HUDEP-2 (cell line): Measurements from ENCODE around the gene EIF1AX.
"Not testable (repeated sequence)": the region's sequence is repeated elsewhere in the genome, so short reads cannot be mapped to it uniquely, and the experiment has no call there.

Source experiments
- DNase-seq, 76 experiments: peaks; one replicate each; lab custom pipeline; 2025; ENCODE audit not compliant: unreplicated experiment in 76 of 76; lab: John Stamatoyannopoulos, UW

Gene EIF1AX, protein sequence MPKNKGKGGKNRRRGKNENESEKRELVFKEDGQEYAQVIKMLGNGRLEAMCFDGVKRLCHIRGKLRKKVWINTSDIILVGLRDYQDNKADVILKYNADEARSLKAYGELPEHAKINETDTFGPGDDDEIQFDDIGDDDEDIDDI

DNA sequence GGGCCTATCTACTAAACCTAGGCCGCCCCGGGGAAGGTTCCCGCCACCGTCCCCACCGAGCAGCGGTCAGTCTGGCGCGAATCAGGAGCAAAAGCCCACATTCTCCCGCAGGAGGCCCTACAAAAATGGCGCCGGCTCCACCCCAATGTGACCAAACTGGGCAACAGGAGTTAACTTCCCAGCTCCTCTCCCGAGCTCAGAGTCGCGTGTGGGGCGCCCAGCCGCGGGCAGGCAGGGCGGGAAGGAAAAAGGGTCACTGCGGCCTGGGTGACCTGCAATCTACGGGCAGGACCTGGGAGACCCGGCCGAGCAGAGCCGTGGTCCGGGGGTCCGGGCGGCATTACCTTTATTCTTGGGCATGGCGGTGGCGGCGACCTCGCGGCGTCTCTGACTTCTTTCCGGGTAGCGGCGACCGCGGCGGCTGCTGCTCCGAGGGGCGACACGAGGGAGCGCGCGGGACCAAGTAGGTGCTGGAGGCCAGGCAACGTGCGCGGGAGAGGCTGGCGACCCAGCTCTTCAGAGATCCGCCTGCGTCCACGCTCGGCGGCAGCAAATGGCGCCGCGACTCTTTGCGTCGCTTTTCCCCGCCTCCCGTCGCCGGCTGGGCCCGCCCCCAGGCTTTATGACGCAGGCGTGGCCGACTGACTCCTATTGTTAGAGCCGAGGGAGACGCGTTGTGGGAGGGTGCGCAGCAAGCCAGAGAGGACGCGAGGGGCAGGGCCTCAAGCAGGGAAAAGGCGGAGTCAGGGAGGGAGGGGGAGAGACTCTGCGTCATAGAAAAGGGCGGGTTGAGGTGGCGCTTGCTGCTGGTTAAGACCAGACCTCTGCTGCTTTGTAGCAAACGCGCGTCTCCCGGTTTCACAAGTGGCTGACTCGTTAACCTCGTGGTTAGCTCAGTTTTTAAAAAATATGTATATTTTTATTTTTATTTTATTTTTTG lies at the start of gene EIF1AX:
Gene EIF1AX, minus strand, starts transcription at position 558 of the 940 bp plus-strand sequence. Its CDS starts 198 bp downstream, at position 360.
- peak; percentile 1 to 93 (median 88) for DNase-seq

- DNase-seq = no peak
Observed at GRCh38 chrX:20189171-20189570, 47.5 kb upstream of the EIF1AX start.

- no peak for DNase-seq
Observed at GRCh38 chrX:20181598-20182329, 40.1 kb upstream of the EIF1AX start.

GRCh38 chrX:20177093-20177492 lies 35.5 kb upstream of the EIF1AX start:
- no peak for DNase-seq

- no peak for DNase-seq
Observed at GRCh38 chrX:20173856-20174255, 32.2 kb upstream of the EIF1AX start.

DNA sequence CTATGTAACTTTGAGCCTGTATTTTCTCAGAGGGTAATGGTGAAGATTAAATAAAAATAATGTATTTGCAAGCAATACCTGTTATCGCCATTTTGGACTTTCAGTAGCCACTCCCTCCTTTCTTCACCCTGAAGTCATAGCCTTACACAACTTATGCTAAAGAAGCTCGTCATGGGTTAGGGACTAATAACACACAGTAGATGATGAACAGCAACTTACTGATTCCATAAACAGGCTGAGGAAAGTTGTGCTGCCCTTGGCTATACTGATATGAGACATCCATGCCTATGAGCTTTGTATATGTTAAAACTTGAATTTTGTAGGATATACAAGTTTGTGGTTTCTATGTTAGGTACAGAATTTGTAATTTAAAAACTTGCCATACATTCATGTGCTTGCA lies 31.7 kb upstream of the EIF1AX start:
- DNase-seq = no peak

- no peak for DNase-seq
Observed at GRCh38 chrX:20171887-20172286, 30.2 kb upstream of the EIF1AX start.

DNA sequence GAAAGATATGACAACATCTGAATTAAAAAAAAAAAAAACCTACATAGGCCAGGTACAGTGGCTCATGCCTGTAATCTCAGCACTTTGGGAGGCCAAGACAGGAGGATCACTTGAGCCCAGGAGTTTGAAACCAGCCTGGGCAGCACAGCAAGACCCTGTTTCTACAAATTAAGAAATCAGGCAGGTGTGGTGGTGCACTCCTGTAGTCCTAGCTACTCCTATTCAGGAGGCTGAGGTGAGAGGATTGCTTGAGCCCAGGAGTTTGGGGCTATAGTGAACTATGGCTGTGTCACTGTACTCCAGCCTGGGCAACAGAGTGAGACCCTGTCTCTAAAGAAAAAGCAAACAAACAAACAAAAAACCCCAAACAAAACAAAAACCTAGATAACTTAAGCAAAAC lies 20.9 kb upstream of the EIF1AX start:
- not testable (repeated sequence) for DNase-seq

- DNase-seq = no peak
Observed at GRCh38 chrX:20159797-20160385, 18.3 kb upstream of the EIF1AX start.

GRCh38 chrX:20151689-20152088 lies 10.1 kb upstream of the EIF1AX start:
- no peak for DNase-seq

DNA sequence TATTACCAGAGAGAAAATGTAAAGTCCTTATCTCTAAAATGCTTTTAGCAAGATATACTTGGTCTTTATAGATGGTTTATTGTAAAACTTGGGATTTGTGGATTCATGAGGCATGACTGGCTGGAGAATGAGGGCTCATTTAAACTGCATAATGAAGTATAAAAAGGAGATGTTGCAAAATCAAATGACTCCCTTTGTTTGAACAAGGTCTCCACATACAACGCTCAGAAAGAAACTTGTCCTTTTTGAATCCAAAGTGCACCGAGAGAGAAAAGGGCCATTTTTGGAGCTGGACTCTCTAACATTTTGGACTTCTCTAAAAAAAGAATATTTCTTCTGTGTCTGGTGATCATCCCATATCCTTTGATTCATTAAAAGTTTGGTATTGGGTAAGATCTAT lies 7.7 kb upstream of the EIF1AX start:
- DNase-seq = no peak

DNA sequence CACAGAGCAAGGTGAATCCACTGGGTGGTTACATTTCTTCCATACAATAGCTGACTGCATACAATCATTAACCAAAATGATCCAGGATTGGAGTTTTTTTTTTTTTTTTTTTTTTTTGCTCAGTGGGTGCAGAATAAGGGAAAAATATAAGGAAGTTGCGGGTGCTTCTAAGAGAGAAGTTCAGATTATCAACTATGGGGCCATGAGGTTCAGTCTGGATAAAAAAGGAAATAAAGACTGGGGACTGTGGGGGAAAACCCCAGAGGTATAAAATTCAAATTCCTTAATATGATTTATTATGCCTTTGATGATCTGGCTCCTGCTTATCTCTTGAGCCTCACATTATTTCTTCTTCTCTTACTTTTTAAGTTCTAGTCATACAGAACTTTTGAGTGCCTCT lies 5.9 kb upstream of the EIF1AX start:
- no peak for DNase-seq

- no peak for DNase-seq
Observed at GRCh38 chrX:20144491-20144890, 2.9 kb upstream of the EIF1AX start.

- peak in 1 of 76 experiments; percentile 0 for DNase-seq
Observed at GRCh38 chrX:20143561-20143960, 1.9 kb upstream of the EIF1AX start.

DNA sequence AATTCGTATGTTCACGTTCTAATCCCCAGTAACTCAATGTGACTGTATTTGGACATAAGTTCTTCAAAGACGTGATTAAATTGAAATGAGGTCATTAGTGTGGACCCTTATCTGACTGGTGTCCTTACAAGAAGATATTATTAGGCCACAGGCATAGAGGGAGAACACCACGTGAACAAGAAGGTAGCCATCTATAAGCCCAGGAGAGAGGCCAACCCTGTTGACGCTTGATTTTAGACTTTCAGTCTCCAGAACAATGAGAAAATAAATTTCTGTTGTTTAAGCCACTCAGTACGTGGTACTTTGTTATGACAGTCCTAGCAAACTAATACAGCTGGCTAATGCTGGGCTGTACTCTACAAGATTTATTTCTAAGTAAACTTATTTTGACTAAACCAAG lies 1.5 kb upstream of the EIF1AX start:
- DNase-seq = no peak

DNA sequence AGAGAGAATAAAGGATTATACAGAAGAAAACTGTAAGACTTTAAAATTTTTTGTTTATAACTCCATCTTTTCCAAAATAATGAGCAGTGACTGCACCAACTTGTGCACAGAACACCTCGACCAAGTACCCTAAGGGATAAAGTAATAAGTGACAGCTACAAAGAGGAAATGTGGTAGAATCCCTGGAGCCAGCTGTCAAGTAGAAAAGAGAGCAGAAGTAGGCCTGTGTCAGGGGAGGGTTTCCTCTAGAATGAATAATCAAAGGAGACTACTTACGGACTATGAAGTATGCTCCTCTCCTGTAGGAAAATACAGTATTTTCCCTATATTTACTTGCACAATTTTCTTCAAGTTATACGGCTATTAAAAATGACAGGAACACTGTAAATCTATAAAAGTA lies 1.2 kb downstream of the EIF1AX start:
- DNase-seq = no peak

- DNase-seq = no peak
Observed at GRCh38 chrX:20139966-20140365, 1.7 kb downstream of the EIF1AX start.

- DNase-seq = no peak
Observed at GRCh38 chrX:20135944-20136343, 5.7 kb downstream of the EIF1AX start.

DNA sequence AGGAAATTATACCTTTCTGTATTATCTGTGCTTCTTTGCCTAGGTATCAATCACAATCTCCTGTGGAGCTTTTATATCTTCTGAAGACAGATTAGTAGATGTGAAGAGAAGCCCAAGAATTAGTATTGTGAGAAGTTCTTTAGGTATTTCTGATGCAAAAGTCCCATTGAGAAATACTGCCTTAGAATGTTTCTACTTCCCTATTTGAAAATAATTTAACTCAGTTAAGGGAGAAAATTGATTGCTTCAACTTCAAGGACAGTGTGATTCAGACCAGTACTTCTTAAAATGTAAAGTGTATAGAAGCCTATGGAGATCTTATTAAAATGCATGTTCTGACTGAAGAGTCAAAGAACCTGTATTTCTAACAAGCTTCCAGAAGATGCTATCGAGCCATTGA lies 9.0 kb downstream of the EIF1AX start:
- DNase-seq = no peak

DNA sequence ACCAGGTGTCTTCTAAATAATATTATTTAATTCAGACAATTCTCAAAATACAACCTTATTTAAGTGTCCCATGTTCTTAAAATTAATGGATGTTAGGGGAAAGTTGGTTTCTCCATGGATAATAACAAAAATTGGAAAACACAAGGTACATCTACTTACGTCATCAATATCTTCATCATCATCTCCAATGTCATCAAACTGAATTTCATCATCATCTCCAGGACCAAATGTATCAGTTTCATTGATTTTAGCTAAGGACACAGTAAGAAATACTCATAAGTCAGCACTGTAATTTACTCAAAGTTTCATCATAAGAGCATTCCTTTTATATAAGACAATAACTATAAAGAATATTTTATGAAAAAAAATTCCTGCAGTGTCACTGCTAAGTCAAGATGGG lies 11.3 kb downstream of the EIF1AX start:
- no peak for DNase-seq

- no peak for DNase-seq
Observed at GRCh38 chrX:20129547-20129946, 12.1 kb downstream of the EIF1AX start.
